AG04449 (cell line): ENCODE measurements around the gene DALRD3.

Source experiments
- CTCF ChIA-PET: fragments of 350-600 bp; formaldehyde crosslinking; extraction: SDS; loops from one replicate; lab custom pipeline; 2021; ENCODE audit warnings: antibody characterized with exemption; lab: Yijun Ruan, JAX
- POLR2A ChIA-PET: fragments of 400-600, 350-600 bp; formaldehyde crosslinking; extraction: SDS; loops from one replicate; lab custom pipeline; 2020; ENCODE audit warnings: antibody characterized with exemption, inconsistent platforms; lab: Yijun Ruan, JAX
- DNase-seq: peaks from one replicate; pipeline ENCODE4 v3.0.0-alpha.2; 2010; ENCODE audit warnings: low read depth, low spot score
- H3K4me3 ChIP-seq: 2 replicates; pipeline ENCODE4 v1.5.1; 2011; ENCODE audit warnings: low read depth, mild to moderate bottlenecking, control low read depth, low read length
- CTCF ChIP-seq: IDR thresholded peaks from one replicate; pipeline ENCODE4 v1.5.1; 2011; ENCODE audit warnings: mild to moderate bottlenecking, moderate library complexity, low read length, control low read depth, inconsistent platforms; ENCODE audit not compliant: insufficient read depth; ENCODE audit errors: missing control alignments

DALRD3 gene

GRCh38 chr3:49021213-49021812 is 2.9 kb upstream of the DALRD3 start:
- ChIA-PET CTCF (interaction anchor here (0.9 to 9.8 kb wide), 19 partner anchors 8 to 174 kb away, joined by 3 to 95 read pairs (median 6); partner anchors contain the start of genes P4HTM, QRICH1 and WDR6), POLR2A (interaction anchor here (0.6 to 3.4 kb wide), 18 partner anchors 8 to 428 kb away, joined by 3 to 70 read pairs (median 4); partner anchors contain the start of genes IMPDH2, LAMB2, NICN1 and P4HTM)
- no peak for TF ChIP-seq CTCF
- peak; percentile 65 for DNase-seq
- peak overlapping the region; percentile 94 for H3K4me3 ChIP-seq

GRCh38 chr3:49020330-49021212 is 2.2 kb upstream of the DALRD3 start:
- ChIA-PET CTCF (interaction anchor here (0.9 to 9.8 kb wide), 8 partner anchors 7 to 73 kb away, joined by 3 to 95 read pairs (median 24); partner anchors contain the start of genes P4HTM, QRICH1 and WDR6), POLR2A (interaction anchor here (0.6 to 3.4 kb wide), 14 partner anchors 8 to 429 kb away, joined by 3 to 70 read pairs (median 4); partner anchors contain the start of genes IMPDH2, NICN1, P4HTM and QRICH1)
- DNase-seq = no peak
- TF ChIP-seq CTCF = no peak
- peak overlapping the region; percentile 94 for H3K4me3 ChIP-seq

- CTCF ChIA-PET = interaction anchor here (3.8 to 9.8 kb wide), 3 partner anchors 7 to 30 kb away, joined by 59 to 95 read pairs (median 64); partner anchors contain the start of genes P4HTM and WDR6
- no peak for TF ChIP-seq CTCF
- POLR2A ChIA-PET = interaction anchor here (0.6 to 3.4 kb wide), 8 partner anchors 8 to 74 kb away, joined by 3 to 70 read pairs (median 22); partner anchors contain the start of genes IMPDH2, P4HTM, QRICH1 and WDR6
- H3K4me3 ChIP-seq = peak overlapping the region; percentile 94
- DNase-seq = no peak
These were observed 1.6 kb upstream of the DALRD3 start for GRCh38 chr3:49019941-49020329.

- peak overlapping the region; percentile 79 for H3K4me3 ChIP-seq
- POLR2A ChIA-PET = interaction anchor here (1.0 to 4.4 kb wide), 3 partner anchors 11 to 29 kb away, joined by 3 to 51 read pairs (median 17); partner anchors contain the start of genes IMPDH2, P4HTM and WDR6
- no peak for TF ChIP-seq CTCF
- no peak for DNase-seq
- CTCF ChIA-PET = interaction anchor here (9.8 kb wide), 1 partner anchor 12 kb away, joined by 95 read pairs; the partner anchor contains the start of gene WDR6
These were observed 277 bp upstream of the DALRD3 start for GRCh38 chr3:49018707-49019006.

GRCh38 chr3:49017229-49017970 is 980 bp downstream of the DALRD3 start:
- DNase-seq = no peak
- ChIA-PET CTCF (interaction anchor here (1.4 to 9.8 kb wide), 3 partner anchors 11 to 29 kb away, joined by 3 to 95 read pairs (median 14); partner anchors contain the start of gene WDR6), POLR2A (interaction anchor here (0.5 to 4.4 kb wide), 5 partner anchors 10 to 433 kb away, joined by 3 to 51 read pairs (median 5); partner anchors contain the start of genes IMPDH2 and WDR6)
- H3K4me3 ChIP-seq = peak overlapping the region; percentile 79
- TF ChIP-seq CTCF = no peak
